ENCODE data around the gene RBAK.

The RBAK gene

DNA sequence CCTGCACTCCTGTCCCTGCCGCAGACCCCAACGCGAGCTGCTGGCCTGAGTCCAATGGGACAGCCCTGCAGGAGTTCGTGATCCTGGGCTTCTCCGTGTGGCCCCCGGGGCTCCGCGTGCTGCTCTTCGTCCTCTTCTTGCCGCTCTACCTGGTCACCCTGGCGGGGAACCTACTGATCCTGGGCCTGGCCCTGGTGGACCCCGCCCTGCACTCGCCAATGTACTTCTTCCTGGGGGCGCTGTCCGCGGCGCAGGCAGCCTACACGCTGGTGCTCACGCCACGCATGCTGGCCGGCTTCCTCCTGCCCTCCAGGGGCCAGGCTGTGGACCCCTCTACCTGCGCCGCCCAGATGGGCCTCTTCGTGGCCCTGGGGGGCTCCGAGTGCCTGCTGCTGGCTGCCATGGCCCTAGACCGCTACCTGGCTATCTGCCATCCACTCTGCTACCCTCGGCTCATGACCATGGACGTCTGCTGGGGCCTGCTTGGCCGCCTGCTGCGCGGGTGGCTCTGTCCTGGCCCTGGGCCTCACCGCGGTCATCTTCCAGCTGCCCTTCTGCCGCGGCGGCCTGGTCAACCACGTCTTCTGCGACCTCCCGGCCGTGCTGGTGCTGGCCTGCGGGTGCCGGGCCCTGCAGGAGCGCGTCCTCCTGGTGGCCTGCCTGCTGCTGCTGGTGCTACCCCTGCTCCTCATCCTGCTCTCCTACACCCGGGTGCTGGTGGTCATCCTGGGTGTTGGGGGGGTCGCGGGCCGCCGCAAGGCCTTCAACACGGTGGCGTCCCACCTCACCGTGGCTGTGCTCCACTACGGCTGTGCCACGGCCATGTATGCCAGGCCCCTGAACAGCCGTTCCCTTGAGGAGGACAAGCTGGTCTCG lies 71.7 kb downstream of the RBAK start:
- Histone ChIP-seq H3K4me1 (ENCODE audit: control insufficient read depth in 1 of 2, insufficient read depth in 1 of 2, low read depth in 1 of 2, low read length in 1 of 2) (no peaks in the 10 kb centered on the region), H3K4me3 (ENCODE audit: low read depth in 1 of 2, low read length in 1 of 2) (no peak overlapping the region), H3K27ac (no peak overlapping the region), H3K36me3 (no peaks in the 10 kb centered on the region), H3K9me3 (no peaks in the 10 kb centered on the region), H3K27me3 (no peaks in the 10 kb centered on the region)
- TF ChIP-seq, protein P1, sequence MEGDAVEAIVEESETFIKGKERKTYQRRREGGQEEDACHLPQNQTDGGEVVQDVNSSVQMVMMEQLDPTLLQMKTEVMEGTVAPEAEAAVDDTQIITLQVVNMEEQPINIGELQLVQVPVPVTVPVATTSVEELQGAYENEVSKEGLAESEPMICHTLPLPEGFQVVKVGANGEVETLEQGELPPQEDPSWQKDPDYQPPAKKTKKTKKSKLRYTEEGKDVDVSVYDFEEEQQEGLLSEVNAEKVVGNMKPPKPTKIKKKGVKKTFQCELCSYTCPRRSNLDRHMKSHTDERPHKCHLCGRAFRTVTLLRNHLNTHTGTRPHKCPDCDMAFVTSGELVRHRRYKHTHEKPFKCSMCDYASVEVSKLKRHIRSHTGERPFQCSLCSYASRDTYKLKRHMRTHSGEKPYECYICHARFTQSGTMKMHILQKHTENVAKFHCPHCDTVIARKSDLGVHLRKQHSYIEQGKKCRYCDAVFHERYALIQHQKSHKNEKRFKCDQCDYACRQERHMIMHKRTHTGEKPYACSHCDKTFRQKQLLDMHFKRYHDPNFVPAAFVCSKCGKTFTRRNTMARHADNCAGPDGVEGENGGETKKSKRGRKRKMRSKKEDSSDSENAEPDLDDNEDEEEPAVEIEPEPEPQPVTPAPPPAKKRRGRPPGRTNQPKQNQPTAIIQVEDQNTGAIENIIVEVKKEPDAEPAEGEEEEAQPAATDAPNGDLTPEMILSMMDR (IDR thresholded peaks at IDR 0.05): no peak

Measured in neutrophil (primary cell).